Neural cell (in vitro differentiated cells): ENCODE results near the gene GPR35. TPM values are rescaled to one million over a fixed set of nuclear protein-coding genes. Genes with fewer than 3 reads are reported as not detected.

Source experiments
- H2AFZ ChIP-seq: fragments of 200-600, 300-800 bp; sonication (generic), shearing (Covaris generic); 2 replicates; pipeline ENCODE4 v1.6.0; 2014; ENCODE audit warnings: low read depth, mild to moderate bottlenecking, antibody characterized with exemption, low read length, moderate library complexity
- H3F3A ChIP-seq: fragments of 200-600 bp; shearing (Covaris generic); 2 replicates; pipeline ENCODE4 v1.6.1; 2016; ENCODE audit warnings: mild to moderate bottlenecking, moderate library complexity, mixed read lengths, antibody characterized with exemption, low read length; ENCODE audit not compliant: insufficient read depth, poor library complexity, severe bottlenecking
- H3K27ac ChIP-seq: fragments of 200-600, 300-800 bp; sonication (generic), shearing (Covaris generic); 2 replicates; pipeline ENCODE4 v1.5.1; 2014; ENCODE audit warnings: mild to moderate bottlenecking, low read length, moderate library complexity
- H3K27me3 ChIP-seq: fragments of 300-800, 200-600 bp; sonication (generic), shearing (Covaris generic); 2 replicates; pipeline ENCODE4 v1.6.0; 2014; ENCODE audit warnings: mild to moderate bottlenecking, low read depth, low read length, moderate library complexity; ENCODE audit not compliant: insufficient read depth
- H3K36me3 ChIP-seq: fragments of 300-800, 200-600 bp; sonication (generic), shearing (Covaris generic); 2 replicates; pipeline ENCODE4 v1.5.1; 2014; ENCODE audit warnings: mild to moderate bottlenecking, antibody characterized with exemption, low read length, moderate library complexity; ENCODE audit not compliant: insufficient read depth
- H3K4me2 ChIP-seq: fragments of 300-800, 200-600 bp; sonication (generic), shearing (Covaris generic); 2 replicates; pipeline ENCODE4 v1.6.0; 2014; ENCODE audit warnings: mild to moderate bottlenecking, low read length
- H3K4me3 ChIP-seq: fragments of 300-800, 200-600 bp; sonication (generic), shearing (Covaris generic); 2 replicates; pipeline ENCODE4 v1.5.1; 2014; ENCODE audit warnings: mild to moderate bottlenecking, low read length, moderate library complexity
- H3K79me2 ChIP-seq: fragments of 200-600 bp; shearing (Covaris generic); replicated peaks from 2 replicates; pipeline ENCODE4 v1.6.0; 2014; ENCODE audit warnings: mild to moderate bottlenecking, low read length, moderate library complexity; ENCODE audit not compliant: insufficient read depth
- H3K9ac ChIP-seq: fragments of 300-800, 200-600 bp; sonication (generic), shearing (Covaris generic); 2 replicates; pipeline ENCODE4 v1.6.1; 2016; ENCODE audit warnings: mild to moderate bottlenecking, low read length, mixed read lengths
- H3K9me2 ChIP-seq: fragments of 200-600 bp; shearing (Covaris generic); 2 replicates; pipeline ENCODE4 v1.6.1; 2016; ENCODE audit warnings: mild to moderate bottlenecking, low read length, mixed read lengths; ENCODE audit not compliant: insufficient read depth
- H3K9me3 ChIP-seq: fragments of 200-600, 300-800 bp; sonication (generic), shearing (Covaris generic); 2 replicates; pipeline ENCODE4 v1.6.1; 2016; ENCODE audit warnings: mild to moderate bottlenecking, mixed run types, low read length, moderate library complexity, mixed read lengths
- H4K20me1 ChIP-seq: fragments of 200-600 bp; shearing (Covaris generic); 2 replicates; pipeline ENCODE4 v1.6.1; 2016; ENCODE audit warnings: mild to moderate bottlenecking, mixed run types; ENCODE audit not compliant: insufficient read depth
- EP300 ChIP-seq: fragments of 450-650 bp; conservative IDR thresholded peaks from 2 replicates; pipeline ENCODE4 v1.6.1; 2014; ENCODE audit warnings: antibody characterized with exemption, mild to moderate bottlenecking, moderate library complexity; ENCODE audit not compliant: poor library complexity, severe bottlenecking
- EZH2 ChIP-seq: fragments of 200-600, 300-800 bp; shearing (Covaris generic), sonication (generic); IDR thresholded peaks from 2 replicates; pipeline ENCODE4 v1.6.1; 2014; ENCODE audit warnings: antibody characterized with exemption, low read length, borderline replicate concordance, mild to moderate bottlenecking; ENCODE audit not compliant: insufficient read depth, poor library complexity, severe bottlenecking
- MXI1 ChIP-seq: fragments of 450-650 bp; conservative IDR thresholded peaks from 2 replicates; pipeline ENCODE4 v1.6.1; 2014; ENCODE audit warnings: antibody characterized with exemption, mild to moderate bottlenecking; ENCODE audit not compliant: poor library complexity, severe bottlenecking
- POLR2AphosphoS5 ChIP-seq: IDR thresholded peaks from 2 replicates; pipeline ENCODE4 v1.6.1; 2012
- RAD21 ChIP-seq: fragments of 450-650 bp; conservative IDR thresholded peaks from 2 replicates; pipeline ENCODE4 v1.6.1; 2014; ENCODE audit warnings: antibody characterized with exemption, mild to moderate bottlenecking, moderate library complexity
- SMC3 ChIP-seq: fragments of 450-650 bp; conservative IDR thresholded peaks from 2 replicates; pipeline ENCODE4 v1.6.1; 2014; ENCODE audit warnings: antibody characterized with exemption, mild to moderate bottlenecking, moderate library complexity; ENCODE audit not compliant: poor library complexity
- TAF1 ChIP-seq: IDR thresholded peaks from 2 replicates; pipeline ENCODE4 v1.6.1; 2012; ENCODE audit warnings: low read depth
- polyA plus RNA-seq: library from polyadenylated mRNA; depleted of rRNA; stranded (reverse); fragments of >200 nt; gene quantifications from 2 replicates; pipeline ENCODE4 v1.2.3, GENCODE V29; 2014
- TF ChIP-seq, protein P1 (sequence below): IDR thresholded peaks from 2 replicates; pipeline ENCODE4 v1.6.1; 2012; ENCODE audit warnings: borderline replicate concordance
- TF ChIP-seq, protein P2 (sequence below): fragments of 450-650 bp; IDR thresholded peaks from 2 replicates; pipeline ENCODE4 v1.5.1; 2014; ENCODE audit warnings: antibody characterized with exemption, mild to moderate bottlenecking, moderate library complexity; ENCODE audit not compliant: poor library complexity, severe bottlenecking

The GPR35 gene
- polyA plus RNA-seq, 1 donor from 2014 or later: 2.8 TPM

DNA sequence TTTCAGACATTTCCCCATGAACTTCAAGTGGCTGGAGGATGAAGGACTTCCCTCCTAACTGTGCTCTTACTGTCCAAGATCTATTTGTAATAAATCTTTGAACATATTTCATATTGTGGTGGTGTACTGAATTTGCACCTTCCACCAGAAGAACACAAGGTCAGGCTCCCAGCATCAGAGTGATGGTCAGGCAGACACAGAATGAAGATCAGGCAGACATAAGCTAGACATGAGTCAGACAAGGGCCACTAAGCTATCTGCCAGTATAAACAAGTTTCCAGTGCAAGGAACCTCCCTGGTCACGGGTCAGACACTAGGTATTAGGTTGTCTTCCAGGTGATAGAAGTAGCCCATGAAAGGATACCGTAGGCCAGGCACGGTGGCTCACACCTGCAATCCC, 37.4 kb downstream of the GPR35 start:
- H4K20me1 ChIP-seq: no peaks in the 10 kb centered on the region
- TF ChIP-seq EZH2 (no peak), SMC3 (no peak), POLR2AphosphoS5 (no peak), EP300 (no peak), RAD21 (no peak), TAF1 (no peak), MXI1 (no peak)
- TF ChIP-seq, protein P1, sequence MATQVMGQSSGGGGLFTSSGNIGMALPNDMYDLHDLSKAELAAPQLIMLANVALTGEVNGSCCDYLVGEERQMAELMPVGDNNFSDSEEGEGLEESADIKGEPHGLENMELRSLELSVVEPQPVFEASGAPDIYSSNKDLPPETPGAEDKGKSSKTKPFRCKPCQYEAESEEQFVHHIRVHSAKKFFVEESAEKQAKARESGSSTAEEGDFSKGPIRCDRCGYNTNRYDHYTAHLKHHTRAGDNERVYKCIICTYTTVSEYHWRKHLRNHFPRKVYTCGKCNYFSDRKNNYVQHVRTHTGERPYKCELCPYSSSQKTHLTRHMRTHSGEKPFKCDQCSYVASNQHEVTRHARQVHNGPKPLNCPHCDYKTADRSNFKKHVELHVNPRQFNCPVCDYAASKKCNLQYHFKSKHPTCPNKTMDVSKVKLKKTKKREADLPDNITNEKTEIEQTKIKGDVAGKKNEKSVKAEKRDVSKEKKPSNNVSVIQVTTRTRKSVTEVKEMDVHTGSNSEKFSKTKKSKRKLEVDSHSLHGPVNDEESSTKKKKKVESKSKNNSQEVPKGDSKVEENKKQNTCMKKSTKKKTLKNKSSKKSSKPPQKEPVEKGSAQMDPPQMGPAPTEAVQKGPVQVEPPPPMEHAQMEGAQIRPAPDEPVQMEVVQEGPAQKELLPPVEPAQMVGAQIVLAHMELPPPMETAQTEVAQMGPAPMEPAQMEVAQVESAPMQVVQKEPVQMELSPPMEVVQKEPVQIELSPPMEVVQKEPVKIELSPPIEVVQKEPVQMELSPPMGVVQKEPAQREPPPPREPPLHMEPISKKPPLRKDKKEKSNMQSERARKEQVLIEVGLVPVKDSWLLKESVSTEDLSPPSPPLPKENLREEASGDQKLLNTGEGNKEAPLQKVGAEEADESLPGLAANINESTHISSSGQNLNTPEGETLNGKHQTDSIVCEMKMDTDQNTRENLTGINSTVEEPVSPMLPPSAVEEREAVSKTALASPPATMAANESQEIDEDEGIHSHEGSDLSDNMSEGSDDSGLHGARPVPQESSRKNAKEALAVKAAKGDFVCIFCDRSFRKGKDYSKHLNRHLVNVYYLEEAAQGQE: no peak
- TF ChIP-seq, protein P2, sequence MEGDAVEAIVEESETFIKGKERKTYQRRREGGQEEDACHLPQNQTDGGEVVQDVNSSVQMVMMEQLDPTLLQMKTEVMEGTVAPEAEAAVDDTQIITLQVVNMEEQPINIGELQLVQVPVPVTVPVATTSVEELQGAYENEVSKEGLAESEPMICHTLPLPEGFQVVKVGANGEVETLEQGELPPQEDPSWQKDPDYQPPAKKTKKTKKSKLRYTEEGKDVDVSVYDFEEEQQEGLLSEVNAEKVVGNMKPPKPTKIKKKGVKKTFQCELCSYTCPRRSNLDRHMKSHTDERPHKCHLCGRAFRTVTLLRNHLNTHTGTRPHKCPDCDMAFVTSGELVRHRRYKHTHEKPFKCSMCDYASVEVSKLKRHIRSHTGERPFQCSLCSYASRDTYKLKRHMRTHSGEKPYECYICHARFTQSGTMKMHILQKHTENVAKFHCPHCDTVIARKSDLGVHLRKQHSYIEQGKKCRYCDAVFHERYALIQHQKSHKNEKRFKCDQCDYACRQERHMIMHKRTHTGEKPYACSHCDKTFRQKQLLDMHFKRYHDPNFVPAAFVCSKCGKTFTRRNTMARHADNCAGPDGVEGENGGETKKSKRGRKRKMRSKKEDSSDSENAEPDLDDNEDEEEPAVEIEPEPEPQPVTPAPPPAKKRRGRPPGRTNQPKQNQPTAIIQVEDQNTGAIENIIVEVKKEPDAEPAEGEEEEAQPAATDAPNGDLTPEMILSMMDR: no peak
- H2AFZ ChIP-seq: no peak overlapping the region
- no peaks in the 10 kb centered on the region for H3K79me2 ChIP-seq
- H3K4me3 ChIP-seq: no peak overlapping the region
- H3K9me2 ChIP-seq: no peaks in the 10 kb centered on the region
- H3K27ac ChIP-seq: no peak overlapping the region
- no peak overlapping the region for H3K9ac ChIP-seq
- peaks cover 4% of the 10 kb centered on the region for H3K9me3 ChIP-seq
- no peaks in the 10 kb centered on the region for H3K27me3 ChIP-seq
- H3K36me3 ChIP-seq: no peaks in the 10 kb centered on the region
- no peak overlapping the region for H3K4me2 ChIP-seq
- H3F3A ChIP-seq: no peaks in the 10 kb centered on the region

GRCh38 chr2:240663546-240664190, 38.4 kb downstream of the GPR35 start:
- H3K27me3 ChIP-seq: no peaks in the 10 kb centered on the region

GRCh38 chr2:240664622-240665021, 39.3 kb downstream of the GPR35 start:
- H3K27ac ChIP-seq: no peak overlapping the region
- H3F3A ChIP-seq: no peaks in the 10 kb centered on the region
- no peak overlapping the region for H2AFZ ChIP-seq
- H3K27me3 ChIP-seq: no peaks in the 10 kb centered on the region
- no peaks in the 10 kb centered on the region for H3K79me2 ChIP-seq
- H3K4me2 ChIP-seq: no peak overlapping the region
- H3K9ac ChIP-seq: no peak overlapping the region
- no peak overlapping the region for H3K4me3 ChIP-seq
- H3K9me3 ChIP-seq: peaks cover 4% of the 10 kb centered on the region
- TF ChIP-seq EP300 (no peak), TAF1 (no peak), RAD21 (no peak), SMC3 (no peak), EZH2 (no peak), MXI1 (no peak), POLR2AphosphoS5 (no peak)
- TF ChIP-seq, protein P1: no peak
- TF ChIP-seq, protein P2: no peak
- no peaks in the 10 kb centered on the region for H3K36me3 ChIP-seq
- no peaks in the 10 kb centered on the region for H4K20me1 ChIP-seq
- no peaks in the 10 kb centered on the region for H3K9me2 ChIP-seq

More at GRCh38 chr2:240663546-240664190, 38.4 kb downstream of the GPR35 start:
- TF ChIP-seq RAD21: no peak
- no peak overlapping the region for H3K9ac ChIP-seq
- no peaks in the 10 kb centered on the region for H4K20me1 ChIP-seq
- no peak overlapping the region for H3K4me3 ChIP-seq
- no peak overlapping the region for H2AFZ ChIP-seq
- H3K27ac ChIP-seq: no peak overlapping the region
- no peak overlapping the region for H3K4me2 ChIP-seq
- peaks cover 4% of the 10 kb centered on the region for H3K9me3 ChIP-seq
- H3F3A ChIP-seq: no peaks in the 10 kb centered on the region
- H3K79me2 ChIP-seq: no peaks in the 10 kb centered on the region
- H3K9me2 ChIP-seq: no peaks in the 10 kb centered on the region
- no peaks in the 10 kb centered on the region for H3K36me3 ChIP-seq
